Upper lobe of left lung (tissue), 6 donors: ENCODE results near the gene ING3. TPM values are rescaled to one million over a fixed set of nuclear protein-coding genes. Genes with fewer than 3 reads are reported as not detected.

Experiments
- ATAC-seq, 2 donors: fragments of 200-7000 bp; cut with Tn5 transposase; one replicate each; pipeline ENCODE4 v1.9.1; 2022; ENCODE audit warnings: mild to moderate bottlenecking in 2 of 2, moderate library complexity in 2 of 2; ENCODE audit not compliant: low FRiP score in 2 of 2
- DNase-seq, 2 donors: peaks; one replicate each; pipeline ENCODE4 v3.0.0-alpha.2; 2019 to 2020
- H3K27ac ChIP-seq, 4 donors: fragments of 200-600 bp; sonication (generic); one replicate each; pipeline ENCODE4 v1.5.1; 2016 to 2019
- H3K27me3 ChIP-seq, 4 donors: fragments of 200-600 bp; sonication (generic); one replicate each; pipeline ENCODE4 v1.5.1; 2017 to 2019
- H3K36me3 ChIP-seq, 4 donors: fragments of 200-600 bp; sonication (generic); one replicate each; pipeline ENCODE4 v1.5.1; 2016 to 2019
- H3K4me1 ChIP-seq, 4 donors: fragments of 200-600 bp; sonication (generic); one replicate each; pipeline ENCODE4 v1.5.1; 2018 to 2019
- H3K4me3 ChIP-seq, 4 donors: fragments of 200-600 bp; sonication (generic); one replicate each; pipeline ENCODE4 v1.5.1; 2017 to 2019; ENCODE audit warnings: mild to moderate bottlenecking in 2 of 4, moderate library complexity in 1 of 4
- H3K9me3 ChIP-seq, 4 donors: fragments of 200-600 bp; sonication (generic); one replicate each; pipeline ENCODE4 v1.5.1; 2018 to 2019
- EP300 ChIP-seq, 4 donors: sonication (generic); formaldehyde crosslinking; IDR thresholded peaks; one replicate each; pipeline ENCODE4 v1.5.1; 2017; ENCODE audit warnings: antibody characterized with exemption in 4 of 4, control low read depth in 2 of 4
- POLR2A ChIP-seq, 4 donors: fragments of 450-650 bp; IDR thresholded peaks; one replicate each; pipeline ENCODE4 v1.5.1; 2016 to 2017; ENCODE audit warnings: antibody characterized with exemption in 4 of 4, mild to moderate bottlenecking in 2 of 4
- POLR2AphosphoS5 ChIP-seq, 2 donors: sonication (generic); formaldehyde crosslinking; IDR thresholded peaks; one replicate each; pipeline ENCODE4 v1.5.1; 2017; ENCODE audit warnings: antibody characterized with exemption in 2 of 2
- WGBS, 2 donors: methylation state at CpG; one replicate each; pipeline ENCODE4 v1.1.5; 2017 to 2018; 5-methylcytosine and 5-hydroxymethylcytosine counted together
- total RNA-seq, 6 donors: library from RNA; depleted of rRNA in 4 of 6; stranded (reverse); fragments of >200 nt in 4 of 6; gene quantifications; one replicate each; pipeline versions ENCODE4 v1.1.0 to v1.2.1, GENCODE V29; 2016 to 2021
- TF ChIP-seq, protein P1 (sequence below), 6 experiments: fragments of 450-650 bp in 4 of 6; fragments of 200-600 bp in 2 of 6; sonication (generic) in 2 of 6; IDR thresholded peaks; one replicate each; pipeline ENCODE4 v1.5.1; 2016 to 2019; ENCODE audit warnings: antibody characterized with exemption in 6 of 6
- donor health status: DM: no; HTN: no; CAD: no; lungs with moderate emphysema.
- donor health status: DM: no; HTN: yes; CAD: no; lungs with severe emphysema.

ING3 gene
- total RNA-seq, 6 donors from 2014 or later = 6.3 to 28.8 (median 15.3) TPM

DNA sequence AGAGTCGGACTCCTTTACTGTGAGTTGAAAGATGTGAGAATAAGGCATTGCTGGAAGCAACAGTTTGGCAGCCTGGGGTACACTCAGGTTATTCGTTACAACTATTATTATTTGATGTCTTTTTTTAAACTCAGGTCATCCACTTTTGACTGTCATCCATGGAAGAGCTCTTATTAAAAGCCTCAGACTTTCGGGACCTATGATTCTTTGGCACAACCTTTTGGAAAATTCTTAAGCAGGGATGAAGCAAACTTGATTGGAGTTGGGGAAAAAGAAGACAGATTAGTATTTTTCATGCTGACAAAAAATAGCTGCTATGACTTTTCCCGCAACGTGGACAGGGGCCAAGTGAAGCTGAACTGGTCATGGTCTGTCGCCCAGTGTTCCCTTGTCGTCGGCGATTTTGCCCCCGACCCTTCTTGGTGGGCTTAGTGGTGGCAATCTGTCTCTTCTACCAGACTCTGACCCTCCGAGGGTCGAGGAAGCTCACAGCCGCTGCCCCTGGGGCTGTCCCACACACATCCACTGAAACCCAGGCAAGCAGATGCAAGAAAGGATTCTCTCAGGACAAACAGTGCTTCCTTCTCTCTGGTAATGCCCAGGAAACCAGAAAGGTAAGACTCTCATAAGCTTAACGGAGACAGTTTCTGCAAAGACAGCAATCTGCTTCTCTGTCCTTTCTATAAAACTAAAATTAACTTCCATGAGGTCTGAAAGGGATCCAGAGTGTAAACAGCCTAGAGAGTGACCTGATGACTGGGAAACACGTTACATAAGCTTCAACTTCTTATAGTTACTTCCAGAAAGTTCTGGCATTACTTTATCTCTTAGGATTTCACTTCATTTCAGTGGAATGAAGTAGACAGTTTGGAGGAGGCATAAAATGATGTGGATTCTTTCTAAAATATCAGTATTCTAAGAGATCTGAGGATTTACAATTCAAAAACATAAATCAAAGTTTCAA is 39.0 kb downstream of the ING3 start:
- ATAC-seq = no peak
- Histone ChIP-seq H3K9me3 (no peaks in the 10 kb centered on the region), H3K27me3 (no peaks in the 10 kb centered on the region), H3K4me3 (peak overlapping the region in 3 of 4 donors; percentile 37 to 49 (median 48)), H3K4me1 (peaks cover 8 to 25% (median 16%) of the 10 kb centered on the region in 4 donors), H3K27ac (peak overlapping the region; percentile 66 to 88 (median 82)), H3K36me3 (no peaks in the 10 kb centered on the region)
- no peak for DNase-seq
- no peak for TF ChIP-seq POLR2AphosphoS5 (IDR thresholded peaks at IDR 0.05)
- no peak for TF ChIP-seq EP300 (IDR thresholded peaks at IDR 0.05)
- TF ChIP-seq, protein P1, sequence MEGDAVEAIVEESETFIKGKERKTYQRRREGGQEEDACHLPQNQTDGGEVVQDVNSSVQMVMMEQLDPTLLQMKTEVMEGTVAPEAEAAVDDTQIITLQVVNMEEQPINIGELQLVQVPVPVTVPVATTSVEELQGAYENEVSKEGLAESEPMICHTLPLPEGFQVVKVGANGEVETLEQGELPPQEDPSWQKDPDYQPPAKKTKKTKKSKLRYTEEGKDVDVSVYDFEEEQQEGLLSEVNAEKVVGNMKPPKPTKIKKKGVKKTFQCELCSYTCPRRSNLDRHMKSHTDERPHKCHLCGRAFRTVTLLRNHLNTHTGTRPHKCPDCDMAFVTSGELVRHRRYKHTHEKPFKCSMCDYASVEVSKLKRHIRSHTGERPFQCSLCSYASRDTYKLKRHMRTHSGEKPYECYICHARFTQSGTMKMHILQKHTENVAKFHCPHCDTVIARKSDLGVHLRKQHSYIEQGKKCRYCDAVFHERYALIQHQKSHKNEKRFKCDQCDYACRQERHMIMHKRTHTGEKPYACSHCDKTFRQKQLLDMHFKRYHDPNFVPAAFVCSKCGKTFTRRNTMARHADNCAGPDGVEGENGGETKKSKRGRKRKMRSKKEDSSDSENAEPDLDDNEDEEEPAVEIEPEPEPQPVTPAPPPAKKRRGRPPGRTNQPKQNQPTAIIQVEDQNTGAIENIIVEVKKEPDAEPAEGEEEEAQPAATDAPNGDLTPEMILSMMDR (IDR thresholded peaks at IDR 0.05) = no peak
- TF ChIP-seq POLR2A (IDR thresholded peaks at IDR 0.05) = no peak
- 32 to 34% methylated on average over 15 of the region's 15 CpGs for WGBS, 2 donors

DNA sequence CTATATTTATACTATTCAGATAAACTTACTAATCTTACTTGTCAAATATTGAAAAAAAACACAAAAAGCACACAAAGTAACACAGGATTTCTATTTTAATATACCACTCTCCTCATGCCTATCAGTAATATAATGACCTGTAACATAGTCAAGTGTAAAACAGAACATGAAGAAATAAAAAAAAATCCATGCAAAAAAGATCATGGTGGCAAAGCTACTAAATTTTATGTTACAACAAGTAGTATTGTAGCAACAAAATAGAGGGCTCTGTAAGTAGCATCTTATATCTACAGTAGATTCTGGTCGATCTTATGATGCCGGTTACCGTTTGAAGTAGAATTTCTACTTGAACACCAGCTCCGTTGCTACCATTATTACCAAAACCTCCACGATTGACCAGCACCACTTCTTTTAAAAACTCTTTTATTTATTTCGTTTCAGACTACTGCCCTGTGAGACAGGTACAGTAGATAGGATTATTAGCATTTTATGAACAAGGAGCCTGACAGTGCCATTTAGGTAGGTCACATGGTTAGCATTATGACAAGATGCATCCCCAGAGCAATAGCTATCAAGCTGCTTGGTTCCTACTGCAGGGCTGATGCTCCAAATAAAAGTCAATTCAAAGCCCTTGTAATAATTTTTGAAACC is 40.0 kb downstream of the ING3 start:
- H3K27ac ChIP-seq = peak overlapping the region in 2 of 4 donors; percentile 82 to 88
- WGBS, 2 donors = 75 to 87% methylated on average over 6 of the region's 6 CpGs
- TF ChIP-seq POLR2AphosphoS5 (IDR thresholded peaks at IDR 0.05) = no peak
- no peak for TF ChIP-seq POLR2A (IDR thresholded peaks at IDR 0.05)
- TF ChIP-seq, protein P1 (IDR thresholded peaks at IDR 0.05) = no peak
- no peak for TF ChIP-seq EP300 (IDR thresholded peaks at IDR 0.05)
- peak overlapping the region in 3 of 4 donors; percentile 9 to 49 (median 48) for H3K4me3 ChIP-seq
- no peaks in the 10 kb centered on the region for H3K27me3 ChIP-seq
- ATAC-seq (no peak), DNase-seq (no peak)
- no peaks in the 10 kb centered on the region for H3K9me3 ChIP-seq
- peaks cover 8 to 25% (median 18%) of the 10 kb centered on the region in 4 donors for H3K4me1 ChIP-seq
- no peaks in the 10 kb centered on the region for H3K36me3 ChIP-seq

DNA sequence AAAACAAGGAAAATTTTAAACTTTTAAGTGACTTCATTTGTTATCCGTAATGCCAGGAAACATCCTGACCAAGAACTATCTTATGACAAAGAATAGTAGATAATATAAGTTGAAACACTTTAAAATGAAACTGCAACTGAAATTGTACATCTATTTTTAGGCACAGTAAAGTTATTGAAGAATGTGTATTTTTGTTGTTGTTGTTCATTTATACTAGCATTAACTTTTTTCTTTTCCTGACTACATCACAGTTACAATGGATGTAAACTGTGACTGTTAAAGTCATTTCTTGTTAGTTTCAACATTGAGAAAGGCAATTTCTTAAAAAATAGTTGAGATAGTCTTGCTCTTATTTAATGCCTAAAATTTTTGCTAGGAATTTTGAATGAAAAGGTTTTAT is 40.6 kb downstream of the ING3 start:
- WGBS, 2 donors = 48 to 50% methylated on average over 1 of the region's 1 CpG

DNA sequence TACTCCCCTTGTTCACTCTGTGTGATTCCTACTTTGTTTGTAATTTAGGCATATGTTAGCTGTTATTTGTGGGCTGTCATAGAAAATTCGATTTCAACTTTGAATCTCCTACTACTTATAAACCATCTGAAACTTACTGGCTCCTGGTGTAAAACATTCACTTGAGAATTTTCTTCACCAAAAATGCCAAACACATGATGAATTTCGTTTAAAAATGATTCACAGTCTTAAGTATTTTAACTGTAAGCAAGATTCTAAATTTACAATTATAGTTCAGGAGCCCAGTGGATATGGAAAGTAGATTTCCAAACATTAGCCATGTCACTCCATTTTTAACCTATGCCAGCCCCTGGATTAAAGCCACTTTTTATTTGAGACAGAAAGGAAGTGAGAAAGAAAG is 41.0 kb downstream of the ING3 start:
- Histone ChIP-seq H3K4me1 (peaks cover 18 to 27% (median 23%) of the 10 kb centered on the region in 4 donors), H3K4me3 (peak overlapping the region in 2 of 4 donors; percentile 7 to 49), H3K36me3 (no peaks in the 10 kb centered on the region), H3K9me3 (no peaks in the 10 kb centered on the region), H3K27me3 (no peaks in the 10 kb centered on the region), H3K27ac (peak overlapping the region in 2 of 4 donors; percentile 45 to 82)
- ATAC-seq = no peak
- no peak for DNase-seq
- WGBS, 2 donors = 20 to 40% methylated on average over 2 of the region's 2 CpGs
- TF ChIP-seq POLR2A (IDR thresholded peaks at IDR 0.05) = no peak
- no peak for TF ChIP-seq EP300 (IDR thresholded peaks at IDR 0.05)
- TF ChIP-seq, protein P1 (IDR thresholded peaks at IDR 0.05) = no peak

More for the DNA sequence above, 40.6 kb downstream of the ING3 start:
- Histone ChIP-seq H3K4me3 (peak overlapping the region in 3 of 4 donors; percentile 9 to 49 (median 48)), H3K36me3 (no peaks in the 10 kb centered on the region), H3K4me1 (peaks cover 13 to 27% (median 20%) of the 10 kb centered on the region in 4 donors), H3K27ac (peak overlapping the region in 2 of 4 donors; percentile 82 to 88), H3K9me3 (no peaks in the 10 kb centered on the region), H3K27me3 (no peaks in the 10 kb centered on the region)
- TF ChIP-seq EP300 (IDR thresholded peaks at IDR 0.05) (no peak), POLR2AphosphoS5 (IDR thresholded peaks at IDR 0.05) (no peak), POLR2A (IDR thresholded peaks at IDR 0.05) (no peak)
- TF ChIP-seq, protein P1 (IDR thresholded peaks at IDR 0.05) = no peak
- no peak for ATAC-seq
- DNase-seq = no peak
